ENCODE data around the gene CYTH4. TPM values are rescaled to one million over a fixed set of nuclear protein-coding genes. Genes with fewer than 3 reads are reported as not detected.

CYTH4 gene
- total RNA-seq, 1 donor from 2014 or later, result not detected

GRCh38 chr22:37316405-37316804, 34.1 kb downstream of the CYTH4 start:
- peaks cover 7% of the 10 kb centered on the region for H3K4me1 ChIP-seq
- H3K27me3 Mint-ChIP-seq (ENCODE audit: insufficient read depth, low read depth), result peaks cover 27% of the 10 kb centered on the region
- H3K27ac ChIP-seq, result no peak overlapping the region
- TF ChIP-seq CTCF (IDR thresholded peaks at IDR 0.05) (no peak), EZH2 (IDR thresholded peaks at IDR 0.05) (no peak), EZH2phosphoT487 (IDR thresholded peaks at IDR 0.05) (no peak)
- H4K20me1 ChIP-seq (ENCODE audit: low read depth), result no peaks in the 10 kb centered on the region
- no peak overlapping the region for H3K9ac ChIP-seq
- no peaks in the 10 kb centered on the region for H3K27me3 ChIP-seq
- no peaks in the 10 kb centered on the region for H3K36me3 Mint-ChIP-seq
- H3K4me1 Mint-ChIP-seq, result peaks cover 20% of the 10 kb centered on the region
- H3K36me3 ChIP-seq, result no peaks in the 10 kb centered on the region
- no peak overlapping the region for H3K4me2 ChIP-seq
- no peak for DNase-seq (ENCODE audit: low spot score)
- H3F3A ChIP-seq (ENCODE audit: low read depth), result peaks cover 7% of the 10 kb centered on the region
- H3K4me3 Mint-ChIP-seq, result no peak overlapping the region
- no peak overlapping the region for H3K4me3 ChIP-seq
- H3K27ac Mint-ChIP-seq, result no peak overlapping the region
- no peaks in the 10 kb centered on the region for H3K79me2 ChIP-seq (ENCODE audit: low read depth)
- H2AFZ ChIP-seq (replicated peaks), result no peak overlapping the region
- H3K9me3 Mint-ChIP-seq, result no peaks in the 10 kb centered on the region
- no peaks in the 10 kb centered on the region for H3K9me3 ChIP-seq (ENCODE audit: low read depth)

GRCh38 chr22:37316875-37317371, 34.6 kb downstream of the CYTH4 start:
- no peaks in the 10 kb centered on the region for H3K9me3 Mint-ChIP-seq
- H3K27me3 ChIP-seq, result no peaks in the 10 kb centered on the region
- H3K4me3 ChIP-seq, result no peak overlapping the region
- H3K27ac ChIP-seq, result no peak overlapping the region
- H3K79me2 ChIP-seq (ENCODE audit: low read depth), result no peaks in the 10 kb centered on the region
- no peak overlapping the region for H3K4me3 Mint-ChIP-seq
- no peak overlapping the region for H2AFZ ChIP-seq (replicated peaks)
- no peaks in the 10 kb centered on the region for H3K9me3 ChIP-seq (ENCODE audit: low read depth)
- H3K4me1 ChIP-seq, result peaks cover 7% of the 10 kb centered on the region
- no peak overlapping the region for H3K4me2 ChIP-seq
- H3F3A ChIP-seq (ENCODE audit: low read depth), result peaks cover 7% of the 10 kb centered on the region
- no peak overlapping the region for H3K27ac Mint-ChIP-seq
- peak; percentile 94 for DNase-seq (ENCODE audit: low spot score)
- peaks cover 23% of the 10 kb centered on the region for H3K4me1 Mint-ChIP-seq
- peak; percentile 88 for TF ChIP-seq CTCF (IDR thresholded peaks at IDR 0.05)
- TF ChIP-seq EZH2 (IDR thresholded peaks at IDR 0.05), result no peak
- TF ChIP-seq EZH2phosphoT487 (IDR thresholded peaks at IDR 0.05), result no peak
- H3K27me3 Mint-ChIP-seq (ENCODE audit: insufficient read depth, low read depth), result peaks cover 27% of the 10 kb centered on the region
- H4K20me1 ChIP-seq (ENCODE audit: low read depth), result no peaks in the 10 kb centered on the region
- H3K36me3 ChIP-seq, result no peaks in the 10 kb centered on the region
- no peak overlapping the region for H3K9ac ChIP-seq
- H3K36me3 Mint-ChIP-seq, result no peaks in the 10 kb centered on the region

- Histone ChIP-seq H3K79me2 (ENCODE audit: low read depth) (no peaks in the 10 kb centered on the region), H3K9me3 (ENCODE audit: low read depth) (no peaks in the 10 kb centered on the region), H3K4me1 (peaks cover 7% of the 10 kb centered on the region), H4K20me1 (ENCODE audit: low read depth) (no peaks in the 10 kb centered on the region), H3K36me3 (no peaks in the 10 kb centered on the region), H3K27ac (no peak overlapping the region), H2AFZ (replicated peaks) (no peak overlapping the region), H3F3A (ENCODE audit: low read depth) (peaks cover 9% of the 10 kb centered on the region), H3K9ac (no peak overlapping the region), H3K27me3 (peaks cover 7% of the 10 kb centered on the region), H3K4me3 (no peak overlapping the region), H3K4me2 (no peak overlapping the region)
- peak overlapping the region; percentile 19 for H3K4me3 Mint-ChIP-seq
- H3K9me3 Mint-ChIP-seq, result no peaks in the 10 kb centered on the region
- TF ChIP-seq EZH2phosphoT487 (IDR thresholded peaks at IDR 0.05), result no peak
- no peak for TF ChIP-seq EZH2 (IDR thresholded peaks at IDR 0.05)
- no peak for TF ChIP-seq CTCF (IDR thresholded peaks at IDR 0.05)
- H3K36me3 Mint-ChIP-seq, result no peaks in the 10 kb centered on the region
- peak overlapping the region; percentile 30 for H3K27ac Mint-ChIP-seq
- H3K27me3 Mint-ChIP-seq (ENCODE audit: insufficient read depth, low read depth), result peaks cover 26% of the 10 kb centered on the region
- no peak for DNase-seq (ENCODE audit: low spot score)
- peaks cover 23% of the 10 kb centered on the region for H3K4me1 Mint-ChIP-seq
Measured at GRCh38 chr22:37317698-37318210, 35.4 kb downstream of the CYTH4 start.

All from neural progenitor cell (in vitro differentiated cells).